Testis (tissue), 2 donors: Measurements from ENCODE around the gene CCR3.

Experiments
- POLR2A ChIP-seq: fragments of 450-650 bp; IDR thresholded peaks from one replicate; pipeline ENCODE4 v1.6.1; 2017; ENCODE audit warnings: antibody characterized with exemption, mild to moderate bottlenecking, moderate library complexity
- TF ChIP-seq, protein P1 (sequence below), 3 experiments: fragments of 450-650 bp in 2 of 3; fragments of 200-600 bp in 1 of 3; sonication (generic) in 1 of 3; IDR thresholded peaks; one replicate each; pipeline ENCODE4 v1.5.1; 2016 to 2019; ENCODE audit warnings: antibody characterized with exemption in 3 of 3, mild to moderate bottlenecking in 2 of 3, moderate library complexity in 1 of 3

- TF ChIP-seq, protein P1, sequence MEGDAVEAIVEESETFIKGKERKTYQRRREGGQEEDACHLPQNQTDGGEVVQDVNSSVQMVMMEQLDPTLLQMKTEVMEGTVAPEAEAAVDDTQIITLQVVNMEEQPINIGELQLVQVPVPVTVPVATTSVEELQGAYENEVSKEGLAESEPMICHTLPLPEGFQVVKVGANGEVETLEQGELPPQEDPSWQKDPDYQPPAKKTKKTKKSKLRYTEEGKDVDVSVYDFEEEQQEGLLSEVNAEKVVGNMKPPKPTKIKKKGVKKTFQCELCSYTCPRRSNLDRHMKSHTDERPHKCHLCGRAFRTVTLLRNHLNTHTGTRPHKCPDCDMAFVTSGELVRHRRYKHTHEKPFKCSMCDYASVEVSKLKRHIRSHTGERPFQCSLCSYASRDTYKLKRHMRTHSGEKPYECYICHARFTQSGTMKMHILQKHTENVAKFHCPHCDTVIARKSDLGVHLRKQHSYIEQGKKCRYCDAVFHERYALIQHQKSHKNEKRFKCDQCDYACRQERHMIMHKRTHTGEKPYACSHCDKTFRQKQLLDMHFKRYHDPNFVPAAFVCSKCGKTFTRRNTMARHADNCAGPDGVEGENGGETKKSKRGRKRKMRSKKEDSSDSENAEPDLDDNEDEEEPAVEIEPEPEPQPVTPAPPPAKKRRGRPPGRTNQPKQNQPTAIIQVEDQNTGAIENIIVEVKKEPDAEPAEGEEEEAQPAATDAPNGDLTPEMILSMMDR (IDR thresholded peaks at IDR 0.05): no peak
- TF ChIP-seq POLR2A: no peak
Observed at GRCh38 chr3:46221938-46222337, 20.3 kb upstream of the CCR3 start.
